ENCODE results near the gene SH3BP4. TPM values are rescaled to one million over a fixed set of nuclear protein-coding genes. Genes with fewer than 3 reads are reported as not detected.

The SH3BP4 gene
- total RNA-seq, 1 donor from 2014 or later = 67.6 TPM

DNA sequence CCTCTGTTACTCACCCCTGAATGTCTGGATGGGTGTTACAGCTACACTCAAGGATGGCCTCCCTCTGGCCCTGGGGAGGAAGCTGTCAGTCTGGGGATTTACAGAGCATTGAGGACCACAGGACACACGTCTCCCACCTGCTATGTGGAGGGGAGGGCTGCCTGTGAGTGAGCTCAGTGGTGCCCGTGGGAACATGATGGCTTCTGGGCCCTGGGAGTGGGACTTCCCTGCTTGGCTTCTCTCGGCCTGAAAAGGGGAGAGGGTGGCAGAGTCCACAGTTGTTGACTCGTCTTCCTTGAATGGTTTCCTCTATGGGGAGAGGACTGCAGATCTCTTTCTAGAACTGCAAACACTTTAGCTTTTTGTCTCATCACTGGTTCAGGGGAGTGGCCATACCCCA is 79.1 kb downstream of the SH3BP4 start:
- DNase-seq (ENCODE audit: low read depth) = no peak
- TF ChIP-seq, protein P1, sequence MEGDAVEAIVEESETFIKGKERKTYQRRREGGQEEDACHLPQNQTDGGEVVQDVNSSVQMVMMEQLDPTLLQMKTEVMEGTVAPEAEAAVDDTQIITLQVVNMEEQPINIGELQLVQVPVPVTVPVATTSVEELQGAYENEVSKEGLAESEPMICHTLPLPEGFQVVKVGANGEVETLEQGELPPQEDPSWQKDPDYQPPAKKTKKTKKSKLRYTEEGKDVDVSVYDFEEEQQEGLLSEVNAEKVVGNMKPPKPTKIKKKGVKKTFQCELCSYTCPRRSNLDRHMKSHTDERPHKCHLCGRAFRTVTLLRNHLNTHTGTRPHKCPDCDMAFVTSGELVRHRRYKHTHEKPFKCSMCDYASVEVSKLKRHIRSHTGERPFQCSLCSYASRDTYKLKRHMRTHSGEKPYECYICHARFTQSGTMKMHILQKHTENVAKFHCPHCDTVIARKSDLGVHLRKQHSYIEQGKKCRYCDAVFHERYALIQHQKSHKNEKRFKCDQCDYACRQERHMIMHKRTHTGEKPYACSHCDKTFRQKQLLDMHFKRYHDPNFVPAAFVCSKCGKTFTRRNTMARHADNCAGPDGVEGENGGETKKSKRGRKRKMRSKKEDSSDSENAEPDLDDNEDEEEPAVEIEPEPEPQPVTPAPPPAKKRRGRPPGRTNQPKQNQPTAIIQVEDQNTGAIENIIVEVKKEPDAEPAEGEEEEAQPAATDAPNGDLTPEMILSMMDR (conservative IDR thresholded peaks at IDR 0.05; ENCODE audit: low read depth, low read length) = no peak
- no peak overlapping the region for H3K4me3 ChIP-seq (ENCODE audit: low read depth, low read length)

DNA sequence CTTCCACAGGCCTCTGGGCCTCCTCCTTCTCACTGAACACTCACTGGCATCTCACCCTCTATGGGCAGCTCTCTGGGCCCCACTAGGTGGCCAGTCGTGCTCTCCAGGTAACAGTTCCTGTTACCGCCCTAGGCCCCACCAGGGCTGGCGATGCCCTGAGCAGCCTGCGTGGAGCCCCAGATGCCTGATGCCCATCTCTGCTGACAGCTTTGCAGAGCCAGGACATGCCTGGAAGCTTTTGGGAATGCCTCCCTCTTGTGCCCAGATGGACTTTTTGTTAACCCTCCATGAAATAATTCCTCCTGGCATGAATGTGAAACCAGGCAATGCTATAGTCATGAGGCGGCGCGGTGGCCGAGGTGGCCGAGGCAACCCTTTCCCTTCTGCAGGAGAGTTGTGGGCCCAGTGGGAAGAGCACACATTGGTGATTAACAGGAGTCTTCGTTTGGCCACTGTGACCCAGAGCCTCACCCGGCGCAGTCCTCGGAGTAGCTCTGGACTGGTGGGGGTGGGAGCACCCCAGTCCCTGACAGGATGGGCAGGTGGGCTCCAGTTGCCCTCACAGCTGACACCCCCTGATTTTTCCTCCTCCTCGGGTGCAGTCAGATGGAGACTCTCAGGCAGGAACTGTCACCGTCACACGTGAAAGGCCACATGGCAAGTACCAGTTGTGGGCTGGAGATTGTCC is 80.0 kb downstream of the SH3BP4 start:
- no peak for DNase-seq (ENCODE audit: low read depth)
- no peak overlapping the region for H3K4me3 ChIP-seq (ENCODE audit: low read depth, low read length)
- TF ChIP-seq, protein P1 (conservative IDR thresholded peaks at IDR 0.05; ENCODE audit: low read depth, low read length) = no peak

DNA sequence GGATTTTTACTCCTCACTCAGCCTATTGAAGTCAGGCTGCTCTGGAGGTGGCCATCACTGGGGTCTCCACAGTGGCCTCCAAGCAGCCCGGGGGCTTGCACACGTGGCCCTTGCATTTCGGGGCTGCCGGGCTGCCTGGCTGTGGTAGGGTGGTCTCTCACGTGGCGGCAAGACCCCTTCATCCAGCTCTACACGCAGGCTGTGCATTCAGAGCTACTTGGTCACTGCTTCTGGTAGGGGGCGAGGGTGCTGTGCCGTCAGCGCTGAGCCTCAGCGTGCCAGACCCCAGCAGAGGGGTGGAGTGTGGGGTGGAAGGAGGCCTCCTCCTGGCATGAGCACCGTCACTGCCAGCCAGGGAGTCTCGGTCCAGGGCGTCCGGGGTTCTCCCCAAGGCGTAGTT is 80.6 kb downstream of the SH3BP4 start:
- no peak overlapping the region for H3K4me3 ChIP-seq (ENCODE audit: low read depth, low read length)
- no peak for DNase-seq (ENCODE audit: low read depth)
- TF ChIP-seq, protein P1 (conservative IDR thresholded peaks at IDR 0.05; ENCODE audit: low read depth, low read length) = no peak

DNA sequence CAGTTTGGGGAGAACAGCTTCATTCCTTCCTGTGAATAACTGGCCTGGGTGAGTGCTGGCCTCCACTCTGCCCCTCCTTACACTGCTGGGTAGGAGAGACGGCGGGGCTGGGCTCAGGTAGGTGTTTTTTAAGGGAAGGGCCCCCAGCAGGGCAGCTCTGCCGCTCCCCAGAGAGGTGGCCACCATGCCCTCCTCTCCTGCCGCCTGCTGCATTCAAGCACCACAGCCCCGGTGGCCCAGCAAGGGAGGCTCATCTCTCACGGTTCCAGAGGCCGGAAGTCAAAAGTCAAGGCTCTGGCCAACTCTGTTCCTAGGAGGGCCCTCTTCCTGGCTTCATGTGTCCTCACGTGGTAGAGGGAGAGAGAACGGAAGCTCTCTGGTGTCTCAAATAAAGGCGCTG is 81.1 kb downstream of the SH3BP4 start:
- no peak overlapping the region for H3K4me3 ChIP-seq (ENCODE audit: low read depth, low read length)
- DNase-seq (ENCODE audit: low read depth) = no peak
- TF ChIP-seq, protein P1 (conservative IDR thresholded peaks at IDR 0.05; ENCODE audit: low read depth, low read length) = no peak

- H3K4me3 ChIP-seq (ENCODE audit: low read depth, low read length) = no peak overlapping the region
- DNase-seq (ENCODE audit: low read depth) = no peak
- TF ChIP-seq, protein P1 (conservative IDR thresholded peaks at IDR 0.05; ENCODE audit: low read depth, low read length) = no peak
Measured at GRCh38 chr2:235034265-235035118, 82.7 kb downstream of the SH3BP4 start.

GRCh38 chr2:235037604-235038166 is 85.9 kb downstream of the SH3BP4 start:
- H3K4me3 ChIP-seq (ENCODE audit: low read depth, low read length) = no peak overlapping the region
- TF ChIP-seq, protein P1 (conservative IDR thresholded peaks at IDR 0.05; ENCODE audit: low read depth, low read length) = no peak
- no peak for DNase-seq (ENCODE audit: low read depth)

All from epithelial cell of proximal tubule (primary cell).